ENCODE results near the gene SDK1.

DNA sequence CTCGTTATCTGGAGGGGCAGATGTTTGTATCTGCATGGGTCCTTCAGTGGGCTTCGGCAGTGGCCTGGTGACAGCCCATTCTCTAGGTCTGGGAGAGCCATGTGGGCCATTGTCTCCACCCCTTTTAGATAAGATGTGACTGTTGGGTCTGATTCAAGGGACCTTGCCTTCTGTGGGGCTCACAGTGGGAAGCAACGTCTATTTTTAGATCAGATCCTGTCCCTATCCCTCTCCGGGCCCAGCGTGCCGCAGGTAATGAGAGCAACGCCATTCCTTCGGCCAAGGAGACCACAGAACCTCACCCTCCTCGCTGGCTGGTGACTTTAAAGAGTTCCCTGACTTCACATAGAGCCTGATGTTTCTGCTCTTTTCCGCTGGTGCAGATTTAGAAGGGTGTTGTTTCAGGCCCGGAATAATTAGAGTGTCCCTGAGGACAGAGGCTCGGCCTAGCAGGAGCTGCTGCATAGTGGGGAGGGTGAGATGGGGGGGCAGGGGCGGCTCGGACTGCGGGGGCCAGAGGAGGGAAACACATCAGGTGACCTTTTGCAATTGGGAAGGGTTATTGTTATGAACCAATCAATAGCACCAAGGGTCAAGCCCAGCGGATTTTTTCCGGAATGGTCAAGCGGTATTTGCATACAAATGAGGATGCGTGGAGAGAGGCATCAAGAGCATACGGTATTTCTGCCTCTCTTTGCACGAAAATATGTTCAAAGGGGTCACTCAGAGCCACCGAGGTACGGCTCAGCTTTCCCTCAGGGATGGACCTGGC is 878.0 kb downstream of the SDK1 start:
- TF ChIP-seq, protein P1, sequence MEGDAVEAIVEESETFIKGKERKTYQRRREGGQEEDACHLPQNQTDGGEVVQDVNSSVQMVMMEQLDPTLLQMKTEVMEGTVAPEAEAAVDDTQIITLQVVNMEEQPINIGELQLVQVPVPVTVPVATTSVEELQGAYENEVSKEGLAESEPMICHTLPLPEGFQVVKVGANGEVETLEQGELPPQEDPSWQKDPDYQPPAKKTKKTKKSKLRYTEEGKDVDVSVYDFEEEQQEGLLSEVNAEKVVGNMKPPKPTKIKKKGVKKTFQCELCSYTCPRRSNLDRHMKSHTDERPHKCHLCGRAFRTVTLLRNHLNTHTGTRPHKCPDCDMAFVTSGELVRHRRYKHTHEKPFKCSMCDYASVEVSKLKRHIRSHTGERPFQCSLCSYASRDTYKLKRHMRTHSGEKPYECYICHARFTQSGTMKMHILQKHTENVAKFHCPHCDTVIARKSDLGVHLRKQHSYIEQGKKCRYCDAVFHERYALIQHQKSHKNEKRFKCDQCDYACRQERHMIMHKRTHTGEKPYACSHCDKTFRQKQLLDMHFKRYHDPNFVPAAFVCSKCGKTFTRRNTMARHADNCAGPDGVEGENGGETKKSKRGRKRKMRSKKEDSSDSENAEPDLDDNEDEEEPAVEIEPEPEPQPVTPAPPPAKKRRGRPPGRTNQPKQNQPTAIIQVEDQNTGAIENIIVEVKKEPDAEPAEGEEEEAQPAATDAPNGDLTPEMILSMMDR (IDR thresholded peaks at IDR 0.05 in 4 of 5, conservative IDR thresholded peaks at IDR 0.05 in 1 of 5), result no peak
- no peak for TF ChIP-seq POLR2A (IDR thresholded peaks at IDR 0.05)
